ENCODE results near the gene STX18.

DNA sequence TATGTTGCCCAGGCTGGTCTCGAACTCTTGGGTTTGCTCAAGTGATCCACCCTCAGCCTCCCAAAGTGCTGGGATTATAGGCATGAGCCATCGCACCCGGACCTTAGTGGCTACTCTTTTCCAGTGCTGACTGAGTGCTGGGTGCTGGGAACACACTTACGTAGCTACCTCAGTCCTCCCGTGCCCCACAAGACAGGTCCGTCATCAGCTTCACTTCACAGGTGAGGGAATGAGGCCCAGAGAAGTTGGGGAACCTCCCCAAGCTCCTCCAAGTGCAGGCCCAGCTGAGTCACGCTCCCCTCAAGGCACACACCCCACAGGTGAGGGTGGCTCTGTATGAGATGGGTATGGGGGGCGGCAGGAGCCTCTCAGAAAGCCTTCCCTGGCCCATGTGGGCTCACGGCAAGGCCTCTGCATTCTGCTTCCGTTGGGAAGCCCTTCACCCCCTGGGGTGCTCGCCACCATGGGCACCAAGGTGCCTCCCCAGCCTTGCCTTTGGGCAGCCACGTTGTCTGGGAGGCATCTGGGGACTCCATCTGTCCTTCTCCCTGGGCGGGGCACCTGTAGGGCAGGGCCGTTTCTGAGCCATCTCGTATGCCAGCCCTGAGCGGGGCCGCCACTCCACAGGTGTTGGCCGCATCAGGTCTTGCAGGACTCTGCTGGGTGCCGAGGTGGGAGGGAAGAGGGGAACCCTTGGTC, 126.6 kb downstream of the STX18 start:
- TF ChIP-seq, protein P1, sequence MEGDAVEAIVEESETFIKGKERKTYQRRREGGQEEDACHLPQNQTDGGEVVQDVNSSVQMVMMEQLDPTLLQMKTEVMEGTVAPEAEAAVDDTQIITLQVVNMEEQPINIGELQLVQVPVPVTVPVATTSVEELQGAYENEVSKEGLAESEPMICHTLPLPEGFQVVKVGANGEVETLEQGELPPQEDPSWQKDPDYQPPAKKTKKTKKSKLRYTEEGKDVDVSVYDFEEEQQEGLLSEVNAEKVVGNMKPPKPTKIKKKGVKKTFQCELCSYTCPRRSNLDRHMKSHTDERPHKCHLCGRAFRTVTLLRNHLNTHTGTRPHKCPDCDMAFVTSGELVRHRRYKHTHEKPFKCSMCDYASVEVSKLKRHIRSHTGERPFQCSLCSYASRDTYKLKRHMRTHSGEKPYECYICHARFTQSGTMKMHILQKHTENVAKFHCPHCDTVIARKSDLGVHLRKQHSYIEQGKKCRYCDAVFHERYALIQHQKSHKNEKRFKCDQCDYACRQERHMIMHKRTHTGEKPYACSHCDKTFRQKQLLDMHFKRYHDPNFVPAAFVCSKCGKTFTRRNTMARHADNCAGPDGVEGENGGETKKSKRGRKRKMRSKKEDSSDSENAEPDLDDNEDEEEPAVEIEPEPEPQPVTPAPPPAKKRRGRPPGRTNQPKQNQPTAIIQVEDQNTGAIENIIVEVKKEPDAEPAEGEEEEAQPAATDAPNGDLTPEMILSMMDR (IDR thresholded peaks at IDR 0.05) = no peak
- no peak for TF ChIP-seq POLR2A (IDR thresholded peaks at IDR 0.05)
